GM12875 (cell line): ENCODE measurements around the gene COX6A2.

Experiments used
- H3K4me3 ChIP-seq: one replicate; pipeline ENCODE4 v1.5.1; 2011; ENCODE audit warnings: low read depth, low read length, control low read depth
- CTCF ChIP-seq: IDR thresholded peaks from 2 replicates; pipeline ENCODE4 v1.5.1; 2011; ENCODE audit warnings: low read depth, mild to moderate bottlenecking, control low read depth, inconsistent platforms, low read length, moderate library complexity, borderline replicate concordance; ENCODE audit not compliant: insufficient read depth

COX6A2 gene

GRCh38 chr16:31390504-31391041 is 37.6 kb downstream of the COX6A2 start:
- no peak for TF ChIP-seq CTCF
- H3K4me3 ChIP-seq, result no peak overlapping the region

GRCh38 chr16:31388535-31388934 is 39.6 kb downstream of the COX6A2 start:
- no peak for TF ChIP-seq CTCF
- no peak overlapping the region for H3K4me3 ChIP-seq

- H3K4me3 ChIP-seq, result no peak overlapping the region
- TF ChIP-seq CTCF, result no peak
Measured at GRCh38 chr16:31386157-31386984, 41.8 kb downstream of the COX6A2 start.

GRCh38 chr16:31385680-31386079 is 42.5 kb downstream of the COX6A2 start:
- TF ChIP-seq CTCF, result no peak
- H3K4me3 ChIP-seq, result no peak overlapping the region

GRCh38 chr16:31382485-31383161 is 45.5 kb downstream of the COX6A2 start:
- TF ChIP-seq CTCF, result peak; percentile 86
- H3K4me3 ChIP-seq, result no peak overlapping the region

GRCh38 chr16:31380201-31380600 is 48.0 kb downstream of the COX6A2 start:
- no peak overlapping the region for H3K4me3 ChIP-seq
- no peak for TF ChIP-seq CTCF
